Measurements from ENCODE around the gene MSI1. TPM values are rescaled to one million over a fixed set of nuclear protein-coding genes. Genes with fewer than 3 reads are reported as not detected.

MSI1 gene
- polyA plus RNA-seq, 2 of the 4 experiments (the other 2 are of a cell fraction): 0.72 to 1.9 TPM

- peaks cover 5% of the 10 kb centered on the region; the same call in 1 of the 3 replicates for H3K4me1 ChIP-seq
- TF ChIP-seq RCOR1 (IDR thresholded peaks at IDR 0.05; ENCODE audit: low read depth, low read length): no peak
- no peak for TF ChIP-seq SREBF2 (IDR thresholded peaks at IDR 0.05)
- no peak for TF ChIP-seq RAD21 (conservative IDR thresholded peaks at IDR 0.05 in 1 of 2, IDR thresholded peaks at IDR 0.05 in 1 of 2)
- TF ChIP-seq USF2 (IDR thresholded peaks at IDR 0.05): peak; percentile 60
- FAIRE-seq (no peak), ATAC-seq (peak; percentile 39 to 49; a peak in 4 of 6 replicates), DNase-seq (ENCODE audit: low read depth in 1 of 2, low spot score in 1 of 2) (no peak)
- CTCF ChIA-PET: no interaction called here
- H3K4me3 ChIP-seq: no peak overlapping the region
- peak overlapping the region; percentile 51 for H3K4me2 ChIP-seq
- H3K27ac ChIP-seq: no peak overlapping the region
- POLR2A ChIA-PET: interaction anchor here (0.7 kb wide), 1 partner anchor 49 kb away, joined by 4 read pairs; the partner anchor contains the start of gene COX6A1
- no peaks in the 10 kb centered on the region for H3K9me3 ChIP-seq
- WGBS (ENCODE audit: missing lambda C conversion rate): 35% methylated on average over 22 of the region's 24 CpGs
Observed at GRCh38 chr12:120388691-120389481, 19.9 kb upstream of the MSI1 start.

GRCh38 chr12:120381752-120382419 lies 12.9 kb upstream of the MSI1 start:
- no peak overlapping the region for H3K27ac ChIP-seq
- ChIA-PET POLR2A (interaction anchor here (0.5 to 1.5 kb wide), 2 partner anchors 30 to 180 kb away, joined by 3 to 4 read pairs; partner anchors contain the start of gene RPLP0), CTCF (interaction anchor here (0.9 to 3.2 kb wide), 6 partner anchors 11 to 49 kb away, joined by 3 to 11 read pairs (median 4); no protein-coding TSS in a partner anchor)
- DNase-seq (ENCODE audit: low read depth in 1 of 2, low spot score in 1 of 2): peak in 1 of 2 experiments; percentile 39
- peak; percentile 43 to 79; a peak in 5 of 6 replicates for ATAC-seq
- H3K4me3 ChIP-seq: no peak overlapping the region
- FAIRE-seq: no peak
- H3K4me1 ChIP-seq: 0 out of 3 replicates have a peak, but pooled peaks cover 3% of the 10 kb centered on the region
- peak overlapping the region; percentile 9; the same call in 1 of the 3 replicates for H3K4me2 ChIP-seq
- 22% methylated on average over 6 of the region's 6 CpGs for WGBS (ENCODE audit: missing lambda C conversion rate)
- TF ChIP-seq USF2 (IDR thresholded peaks at IDR 0.05) (peak; percentile 13; the same call in 1 of the 2 replicates), FOSL2 (IDR thresholded peaks at IDR 0.05) (no peak), FOSL2 (CRISPR knock-in tag; IDR thresholded peaks at IDR 0.05) (peak; percentile 28; the same call in 1 of the 2 replicates), RARB (CRISPR knock-in tag; IDR thresholded peaks at IDR 0.05) (no peak)
- H3K9me3 ChIP-seq: no peaks in the 10 kb centered on the region

GRCh38 chr12:120378036-120378435 lies 9.1 kb upstream of the MSI1 start:
- no peak for FAIRE-seq
- no peak overlapping the region for H3K4me2 ChIP-seq
- DNase-seq (ENCODE audit: low read depth in 1 of 2, low spot score in 1 of 2): no peak
- no peak overlapping the region for H3K27ac ChIP-seq
- no peak overlapping the region for H3K4me3 ChIP-seq
- 70% methylated on average over 5 of the region's 5 CpGs for WGBS (ENCODE audit: missing lambda C conversion rate)
- H3K9me3 ChIP-seq: no peaks in the 10 kb centered on the region
- peaks cover 7% of the 10 kb centered on the region; the same call in 1 of the 3 replicates for H3K4me1 ChIP-seq
- CTCF ChIA-PET: interaction anchor here (1.7 kb wide), 1 partner anchor 11 kb away, joined by 7 read pairs; no protein-coding TSS in a partner anchor
- ATAC-seq: no peak
- POLR2A ChIA-PET: no interaction called here
- TF ChIP-seq HDAC2 (IDR thresholded peaks at IDR 0.05) (no peak), PBX3 (IDR thresholded peaks at IDR 0.05) (no peak), ZSCAN20 (CRISPR knock-in tag; IDR thresholded peaks at IDR 0.05) (no peak), CTCF (IDR thresholded peaks at IDR 0.05) (no peak), CBX8 (IDR thresholded peaks at IDR 0.05) (no peak), HEYL (CRISPR knock-in tag; IDR thresholded peaks at IDR 0.05) (no peak), JUN (IDR thresholded peaks at IDR 0.05) (no peak), USF2 (IDR thresholded peaks at IDR 0.05) (no peak), NPAS2 (CRISPR knock-in tag; IDR thresholded peaks at IDR 0.05; ENCODE audit: borderline replicate concordance) (no peak), CHD2 (IDR thresholded peaks at IDR 0.05; ENCODE audit: low read length, partially characterized antibody) (no peak), ZNF302 (CRISPR knock-in tag; IDR thresholded peaks at IDR 0.05) (no peak), RNF2 (IDR thresholded peaks at IDR 0.05; ENCODE audit: borderline replicate concordance, low read depth) (no peak), TP53 (CRISPR knock-in tag; IDR thresholded peaks at IDR 0.05) (no peak), MAX (IDR thresholded peaks at IDR 0.05) (no peak), JUNB (IDR thresholded peaks at IDR 0.05) (no peak), HOXB5 (CRISPR knock-in tag; IDR thresholded peaks at IDR 0.05) (no peak), EHMT2 (IDR thresholded peaks at IDR 0.05; ENCODE audit: low read depth) (no peak), FOSL2 (IDR thresholded peaks at IDR 0.05) (no peak), FOSL2 (CRISPR knock-in tag; IDR thresholded peaks at IDR 0.05) (no peak)

Measured in A549 (cell line).